ENCODE data around the gene HBM. TPM values are rescaled to one million over a fixed set of nuclear protein-coding genes. Genes with fewer than 3 reads are reported as not detected.
"Not testable (repeated sequence)": the region's sequence is repeated elsewhere in the genome, so short reads cannot be mapped to it uniquely, and the experiment has no call there.

The HBM gene
- total and polyA plus RNA-seq, 8 donors: 2.8 to 12.6 (median 6.9) TPM; not detected in 2

- intact Hi-C loops (cut with DNase I): no loop called here
- no peak overlapping the region for H3K27ac ChIP-seq
- ATAC-seq (no peak), DNase-seq (no peak)
- peaks cover 0 to 30% of the 10 kb centered on the region in 2 donors for H3K36me3 ChIP-seq
- TF ChIP-seq, protein P1, sequence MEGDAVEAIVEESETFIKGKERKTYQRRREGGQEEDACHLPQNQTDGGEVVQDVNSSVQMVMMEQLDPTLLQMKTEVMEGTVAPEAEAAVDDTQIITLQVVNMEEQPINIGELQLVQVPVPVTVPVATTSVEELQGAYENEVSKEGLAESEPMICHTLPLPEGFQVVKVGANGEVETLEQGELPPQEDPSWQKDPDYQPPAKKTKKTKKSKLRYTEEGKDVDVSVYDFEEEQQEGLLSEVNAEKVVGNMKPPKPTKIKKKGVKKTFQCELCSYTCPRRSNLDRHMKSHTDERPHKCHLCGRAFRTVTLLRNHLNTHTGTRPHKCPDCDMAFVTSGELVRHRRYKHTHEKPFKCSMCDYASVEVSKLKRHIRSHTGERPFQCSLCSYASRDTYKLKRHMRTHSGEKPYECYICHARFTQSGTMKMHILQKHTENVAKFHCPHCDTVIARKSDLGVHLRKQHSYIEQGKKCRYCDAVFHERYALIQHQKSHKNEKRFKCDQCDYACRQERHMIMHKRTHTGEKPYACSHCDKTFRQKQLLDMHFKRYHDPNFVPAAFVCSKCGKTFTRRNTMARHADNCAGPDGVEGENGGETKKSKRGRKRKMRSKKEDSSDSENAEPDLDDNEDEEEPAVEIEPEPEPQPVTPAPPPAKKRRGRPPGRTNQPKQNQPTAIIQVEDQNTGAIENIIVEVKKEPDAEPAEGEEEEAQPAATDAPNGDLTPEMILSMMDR (IDR thresholded peaks at IDR 0.05): no peak
- no peak overlapping the region for H3K4me3 ChIP-seq
- no peaks in the 10 kb centered on the region for H3K27me3 ChIP-seq
- H3K4me1 ChIP-seq: peaks cover 0 to 2% of the 10 kb centered on the region in 2 donors
- H3K9me3 ChIP-seq: no peaks in the 10 kb centered on the region
Observed at GRCh38 chr16:119295-119694, 46.5 kb upstream of the HBM start.

- intact Hi-C loops (cut with DNase I): no loop called here
- ATAC-seq (no peak), DNase-seq (no peak)
- Histone ChIP-seq H3K27ac (no peak overlapping the region), H3K4me3 (no peak overlapping the region), H3K9me3 (no peaks in the 10 kb centered on the region), H3K4me1 (peaks cover 0 to 2% of the 10 kb centered on the region in 2 donors), H3K36me3 (peaks cover 0 to 32% of the 10 kb centered on the region in 2 donors), H3K27me3 (no peaks in the 10 kb centered on the region)
- TF ChIP-seq, protein P1 (IDR thresholded peaks at IDR 0.05): no peak
Observed at GRCh38 chr16:119835-120491, 45.8 kb upstream of the HBM start.

- intact Hi-C loops (cut with DNase I): no loop called here
Observed at GRCh38 chr16:120756-121155, 45.0 kb upstream of the HBM start.

GRCh38 chr16:122361-122760, 43.4 kb upstream of the HBM start:
- Histone ChIP-seq H3K4me3 (no peak overlapping the region), H3K36me3 (peaks cover 0 to 14% of the 10 kb centered on the region in 2 donors), H3K9me3 (no peaks in the 10 kb centered on the region), H3K27me3 (no peaks in the 10 kb centered on the region), H3K27ac (no peak overlapping the region), H3K4me1 (peaks cover 0 to 2% of the 10 kb centered on the region in 2 donors)
- ATAC-seq: no peak
- intact Hi-C loops (cut with DNase I): no loop called here
- no peak for DNase-seq
- TF ChIP-seq, protein P1 (IDR thresholded peaks at IDR 0.05): no peak

More at GRCh38 chr16:120756-121155, 45.0 kb upstream of the HBM start:
- H3K4me1 ChIP-seq: peaks cover 0 to 2% of the 10 kb centered on the region in 2 donors
- H3K4me3 ChIP-seq: no peak overlapping the region
- peaks cover 0 to 24% of the 10 kb centered on the region in 2 donors for H3K36me3 ChIP-seq
- no peaks in the 10 kb centered on the region for H3K9me3 ChIP-seq
- TF ChIP-seq, protein P1 (IDR thresholded peaks at IDR 0.05): no peak
- no peak for ATAC-seq
- H3K27ac ChIP-seq: no peak overlapping the region
- no peak for DNase-seq
- no peaks in the 10 kb centered on the region for H3K27me3 ChIP-seq

- intact Hi-C loops (cut with DNase I); H3K4me3 ChIP-seq; H3K27me3 ChIP-seq; ATAC-seq; DNase-seq; H3K9me3 ChIP-seq; H3K27ac ChIP-seq; H3K4me1 ChIP-seq: not testable (repeated sequence)
- H3K36me3 ChIP-seq: peaks cover 0 to 16% of the 10 kb centered on the region in 2 donors
Observed at GRCh38 chr16:123558-124350, 42.0 kb upstream of the HBM start.
